Measurements from ENCODE around the gene TNF.
"Not testable (repeated sequence)": the region's sequence is repeated elsewhere in the genome, so short reads cannot be mapped to it uniquely, and the experiment has no call there.

The TNF gene

GRCh38 chr6:31587791-31588777 lies 12.7 kb downstream of the TNF start:
- Histone ChIP-seq H3K36me3 (ENCODE audit: insufficient read depth, low read length) (no peaks in the 10 kb centered on the region), H3K9ac (ENCODE audit: low read depth, low read length, poor library complexity, severe bottlenecking) (peak overlapping the region; percentile 85), H3K4me1 (ENCODE audit: insufficient read depth, low read length, poor library complexity, severe bottlenecking) (peaks cover 59% of the 10 kb centered on the region), H3K4me3 (ENCODE audit: low read length, poor library complexity, severe bottlenecking) (peak overlapping the region; percentile 70), H3K9me2 (replicated peaks; ENCODE audit: low read depth, low read length) (no peaks in the 10 kb centered on the region), H4K20me1 (ENCODE audit: insufficient read depth, low read length, poor library complexity, severe bottlenecking) (no peaks in the 10 kb centered on the region), H3K27me3 (ENCODE audit: insufficient read depth, low read length, poor library complexity, severe bottlenecking) (no peaks in the 10 kb centered on the region), H3K9me3 (ENCODE audit: insufficient read depth, low read depth, low read length) (no peaks in the 10 kb centered on the region), H3K79me2 (ENCODE audit: insufficient read depth, low read length) (peaks cover 36% of the 10 kb centered on the region), H3F3A (ENCODE audit: low read depth) (peaks cover 3% of the 10 kb centered on the region; the same call in 1 of the 2 replicates), H3K4me2 (ENCODE audit: low read depth, low read length, poor library complexity, severe bottlenecking) (peak overlapping the region; percentile 93), H2AFZ (ENCODE audit: low read length) (no peak overlapping the region)
- no peak for TF ChIP-seq CTCF (conservative IDR thresholded peaks at IDR 0.05; ENCODE audit: low read length)
- no peak for TF ChIP-seq EZH2phosphoT487 (IDR thresholded peaks at IDR 0.05; ENCODE audit: borderline replicate concordance)

GRCh38 chr6:31588871-31589650 lies 13.7 kb downstream of the TNF start:
- Histone ChIP-seq H3K4me2 (ENCODE audit: low read depth, low read length, poor library complexity, severe bottlenecking) (peak overlapping the region; percentile 93), H3K79me2 (ENCODE audit: insufficient read depth, low read length) (peaks cover 36% of the 10 kb centered on the region), H3K9me2 (replicated peaks; ENCODE audit: low read depth, low read length) (no peaks in the 10 kb centered on the region), H3K36me3 (ENCODE audit: insufficient read depth, low read length) (no peaks in the 10 kb centered on the region), H2AFZ (ENCODE audit: low read length) (no peak overlapping the region), H4K20me1 (ENCODE audit: insufficient read depth, low read length, poor library complexity, severe bottlenecking) (no peaks in the 10 kb centered on the region), H3K9me3 (ENCODE audit: insufficient read depth, low read depth, low read length) (no peaks in the 10 kb centered on the region), H3K4me1 (ENCODE audit: insufficient read depth, low read length, poor library complexity, severe bottlenecking) (peaks cover 67% of the 10 kb centered on the region), H3K27me3 (ENCODE audit: insufficient read depth, low read length, poor library complexity, severe bottlenecking) (no peaks in the 10 kb centered on the region), H3K4me3 (ENCODE audit: low read length, poor library complexity, severe bottlenecking) (peak overlapping the region; percentile 70), H3F3A (ENCODE audit: low read depth) (peaks cover 3% of the 10 kb centered on the region; the same call in 1 of the 2 replicates), H3K9ac (ENCODE audit: low read depth, low read length, poor library complexity, severe bottlenecking) (peak overlapping the region; percentile 85)
- TF ChIP-seq EZH2phosphoT487 (IDR thresholded peaks at IDR 0.05; ENCODE audit: borderline replicate concordance) (no peak), CTCF (conservative IDR thresholded peaks at IDR 0.05; ENCODE audit: low read length) (no peak)

GRCh38 chr6:31590691-31591090 lies 15.3 kb downstream of the TNF start:
- not testable (repeated sequence) for H3F3A ChIP-seq (ENCODE audit: low read depth); H3K9me2 ChIP-seq (replicated peaks; ENCODE audit: low read depth, low read length); H3K4me3 ChIP-seq (ENCODE audit: low read length, poor library complexity, severe bottlenecking); H3K36me3 ChIP-seq (ENCODE audit: insufficient read depth, low read length); H3K9ac ChIP-seq (ENCODE audit: low read depth, low read length, poor library complexity, severe bottlenecking); H3K27me3 ChIP-seq (ENCODE audit: insufficient read depth, low read length, poor library complexity, severe bottlenecking); H4K20me1 ChIP-seq (ENCODE audit: insufficient read depth, low read length, poor library complexity, severe bottlenecking); H2AFZ ChIP-seq (ENCODE audit: low read length); H3K9me3 ChIP-seq (ENCODE audit: insufficient read depth, low read depth, low read length); H3K4me2 ChIP-seq (ENCODE audit: low read depth, low read length, poor library complexity, severe bottlenecking)
- peaks cover 58% of the 10 kb centered on the region for H3K4me1 ChIP-seq (ENCODE audit: insufficient read depth, low read length, poor library complexity, severe bottlenecking)
- peaks cover 36% of the 10 kb centered on the region for H3K79me2 ChIP-seq (ENCODE audit: insufficient read depth, low read length)

Data from Loucy (cell line).